Body of pancreas (tissue), 4 donors: ENCODE measurements around the gene MORN3.

ENCODE experiments used
- POLR2A ChIP-seq, 3 donors: fragments of 450-650 bp; IDR thresholded peaks; one replicate each; pipeline ENCODE4 v1.6.1; 2016; ENCODE audit warnings: antibody characterized with exemption in 3 of 3, mild to moderate bottlenecking in 2 of 3
- TF ChIP-seq, protein P1 (sequence below), 7 experiments: fragments of 450-650 bp in 4 of 7; fragments of 200-600 bp in 3 of 7; sonication (generic) in 3 of 7; IDR thresholded peaks; one replicate each; pipeline ENCODE4 v1.5.1; 2016 to 2019; ENCODE audit warnings: antibody characterized with exemption in 7 of 7

DNA sequence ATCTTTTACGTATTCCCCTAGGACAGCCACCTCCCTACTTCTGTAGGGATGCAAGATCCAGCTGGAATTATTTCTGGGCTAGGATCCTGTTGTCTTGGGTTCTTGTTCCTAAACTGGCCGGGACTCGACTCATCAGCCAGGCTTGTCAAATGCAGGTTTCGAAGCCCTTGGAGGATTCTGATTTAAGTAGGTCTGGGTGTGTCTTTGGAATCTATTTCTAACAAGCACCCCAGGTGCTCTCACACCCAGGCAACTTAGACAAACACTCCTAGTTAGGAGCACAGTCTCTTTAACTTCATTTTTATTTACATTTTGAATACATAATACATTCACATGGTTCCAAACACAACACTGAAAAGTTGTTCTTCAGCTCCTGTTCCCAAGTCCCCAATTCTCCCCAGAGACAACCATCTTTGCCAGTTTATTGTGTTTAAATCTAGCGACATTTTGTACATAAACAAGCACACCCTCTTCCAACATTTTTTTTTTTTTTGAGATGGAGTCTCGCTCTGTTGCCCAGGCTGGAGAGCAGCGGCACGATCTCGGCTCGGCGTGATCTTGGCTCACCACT lies 20.9 kb downstream of the MORN3 start:
- TF ChIP-seq, protein P1, sequence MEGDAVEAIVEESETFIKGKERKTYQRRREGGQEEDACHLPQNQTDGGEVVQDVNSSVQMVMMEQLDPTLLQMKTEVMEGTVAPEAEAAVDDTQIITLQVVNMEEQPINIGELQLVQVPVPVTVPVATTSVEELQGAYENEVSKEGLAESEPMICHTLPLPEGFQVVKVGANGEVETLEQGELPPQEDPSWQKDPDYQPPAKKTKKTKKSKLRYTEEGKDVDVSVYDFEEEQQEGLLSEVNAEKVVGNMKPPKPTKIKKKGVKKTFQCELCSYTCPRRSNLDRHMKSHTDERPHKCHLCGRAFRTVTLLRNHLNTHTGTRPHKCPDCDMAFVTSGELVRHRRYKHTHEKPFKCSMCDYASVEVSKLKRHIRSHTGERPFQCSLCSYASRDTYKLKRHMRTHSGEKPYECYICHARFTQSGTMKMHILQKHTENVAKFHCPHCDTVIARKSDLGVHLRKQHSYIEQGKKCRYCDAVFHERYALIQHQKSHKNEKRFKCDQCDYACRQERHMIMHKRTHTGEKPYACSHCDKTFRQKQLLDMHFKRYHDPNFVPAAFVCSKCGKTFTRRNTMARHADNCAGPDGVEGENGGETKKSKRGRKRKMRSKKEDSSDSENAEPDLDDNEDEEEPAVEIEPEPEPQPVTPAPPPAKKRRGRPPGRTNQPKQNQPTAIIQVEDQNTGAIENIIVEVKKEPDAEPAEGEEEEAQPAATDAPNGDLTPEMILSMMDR (IDR thresholded peaks at IDR 0.05), result no peak
- no peak for TF ChIP-seq POLR2A (IDR thresholded peaks at IDR 0.05)
